Activated CD4-positive, alpha-beta T cell treated with anti-CD3 and anti-CD28 coated beads, Interleukin-2, amount 50 U/mL, for 1 hour (primary cell): ENCODE data around the gene TUB.

ENCODE experiments used
- DNase-seq: peaks from one replicate; pipeline ENCODE4 v3.0.0-alpha.2; 2020

TUB gene

DNA sequence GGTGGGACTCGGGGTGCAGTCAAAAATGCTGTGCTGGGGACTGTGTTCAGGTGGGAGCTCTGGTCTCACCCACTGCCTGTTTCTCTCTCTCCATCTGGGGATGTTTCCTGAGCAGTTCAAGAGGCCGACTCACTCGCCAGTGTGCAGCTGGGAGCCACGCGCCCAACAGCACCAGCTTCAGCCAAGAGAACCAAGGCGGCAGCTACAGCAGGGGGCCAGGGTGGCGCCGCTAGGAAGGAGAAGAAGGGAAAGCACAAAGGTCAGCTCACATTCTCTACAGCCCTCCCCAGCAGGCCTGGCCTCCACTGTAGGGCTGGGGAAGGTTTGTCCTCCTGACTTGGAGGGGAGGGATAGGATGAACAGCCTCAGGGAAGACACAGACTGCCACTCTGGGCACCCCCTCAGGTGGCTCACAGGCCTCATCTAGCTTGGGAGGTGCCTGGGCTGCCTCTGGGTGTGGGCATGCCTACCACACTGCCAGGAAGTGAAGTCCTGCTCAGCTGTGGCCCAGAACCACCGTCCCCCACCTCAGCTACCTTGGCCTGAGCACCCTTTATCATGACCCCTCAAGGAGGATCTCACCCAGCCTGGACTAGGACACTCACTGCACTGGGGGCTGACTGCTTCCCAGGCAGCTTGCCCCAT is 13.0 kb downstream of the TUB start:
- no peak for DNase-seq

DNA sequence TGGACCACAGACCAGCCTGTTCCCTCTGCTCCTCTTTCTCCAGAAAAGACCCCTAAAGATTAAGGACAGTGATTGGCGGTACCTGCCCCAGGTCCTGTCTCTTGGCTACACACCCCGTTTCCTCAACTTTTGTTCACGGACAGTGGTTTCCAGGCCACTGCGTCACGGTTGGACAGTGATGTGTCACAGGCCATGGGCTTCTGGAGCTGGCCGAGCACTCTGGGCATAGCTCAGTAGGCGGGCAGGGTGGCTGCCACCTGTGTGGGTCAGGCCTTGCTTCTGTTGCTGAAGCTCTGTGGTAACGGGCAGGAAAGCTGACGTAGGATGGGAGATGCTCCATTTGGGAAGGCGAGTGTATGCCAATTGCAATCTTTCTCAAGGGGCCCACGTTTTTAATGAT is 13.6 kb downstream of the TUB start:
- no peak for DNase-seq

DNA sequence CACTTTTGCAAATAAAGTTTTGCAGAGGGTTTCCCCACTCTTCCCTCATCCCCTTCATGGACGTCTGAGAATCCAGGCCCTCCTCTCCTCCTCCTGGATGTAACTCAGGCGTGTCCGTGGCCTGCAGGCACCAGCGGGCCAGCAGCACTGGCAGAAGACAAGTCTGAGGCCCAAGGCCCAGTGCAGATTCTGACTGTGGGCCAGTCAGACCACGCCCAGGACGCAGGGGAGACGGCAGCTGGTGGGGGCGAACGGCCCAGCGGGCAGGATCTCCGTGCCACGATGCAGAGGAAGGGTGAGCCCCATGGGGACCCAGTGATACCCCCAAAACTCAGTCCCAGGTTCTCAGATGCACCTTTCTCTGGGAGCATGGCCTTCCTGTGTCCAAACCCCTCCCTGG is 14.4 kb downstream of the TUB start:
- no peak for DNase-seq

DNA sequence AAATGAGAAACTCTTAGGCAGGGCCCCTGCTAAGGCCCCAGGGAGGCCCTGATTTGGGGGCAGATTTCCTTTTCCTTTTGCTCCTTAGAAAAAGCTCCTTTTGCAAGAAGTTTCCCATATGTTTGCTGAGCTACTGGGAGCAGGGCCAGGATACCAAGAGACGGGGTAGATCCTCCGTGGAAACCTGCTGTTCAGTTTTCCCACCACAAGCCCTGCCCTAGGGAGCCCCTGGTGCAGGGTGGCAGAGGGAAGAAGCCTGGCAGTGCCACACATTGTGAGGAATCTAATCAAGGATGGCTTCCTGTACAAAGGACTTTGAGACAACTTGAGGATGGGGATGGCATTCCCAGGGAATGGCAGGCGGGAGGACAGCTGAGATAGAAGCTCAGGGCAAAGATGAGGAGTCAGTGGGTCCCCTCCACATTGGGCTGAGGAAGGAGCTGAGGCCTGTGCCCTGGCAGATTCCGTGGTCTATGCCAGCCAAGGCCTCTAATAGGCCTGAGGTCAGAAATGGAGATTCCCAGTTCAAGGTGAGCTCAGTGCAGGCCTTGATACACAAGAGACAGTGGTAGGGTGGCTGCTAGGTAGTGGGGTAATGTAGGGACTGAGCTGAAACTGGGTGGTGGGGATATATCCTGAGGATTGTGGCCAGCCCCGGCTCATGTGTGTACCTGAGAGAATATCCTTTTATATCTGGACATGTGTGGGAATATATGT is 15.0 kb downstream of the TUB start:
- no peak for DNase-seq

DNA sequence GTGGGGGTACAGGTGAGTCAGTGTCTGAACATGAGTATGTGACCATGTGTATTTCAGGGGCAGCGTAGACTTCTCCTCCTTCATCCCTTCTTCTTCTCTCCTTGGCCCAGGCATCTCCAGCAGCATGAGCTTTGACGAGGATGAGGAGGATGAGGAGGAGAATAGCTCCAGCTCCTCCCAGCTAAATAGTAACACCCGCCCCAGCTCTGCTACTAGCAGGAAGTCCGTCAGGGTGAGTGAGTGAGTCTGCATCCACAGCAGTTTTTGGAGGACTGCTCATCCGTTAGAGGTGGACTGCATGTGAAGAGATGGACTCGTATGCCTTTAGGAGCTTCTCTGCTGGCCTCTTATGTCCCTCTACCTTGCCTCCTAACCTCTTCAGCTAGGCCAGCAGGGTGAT is 15.6 kb downstream of the TUB start:
- DNase-seq, result no peak

DNA sequence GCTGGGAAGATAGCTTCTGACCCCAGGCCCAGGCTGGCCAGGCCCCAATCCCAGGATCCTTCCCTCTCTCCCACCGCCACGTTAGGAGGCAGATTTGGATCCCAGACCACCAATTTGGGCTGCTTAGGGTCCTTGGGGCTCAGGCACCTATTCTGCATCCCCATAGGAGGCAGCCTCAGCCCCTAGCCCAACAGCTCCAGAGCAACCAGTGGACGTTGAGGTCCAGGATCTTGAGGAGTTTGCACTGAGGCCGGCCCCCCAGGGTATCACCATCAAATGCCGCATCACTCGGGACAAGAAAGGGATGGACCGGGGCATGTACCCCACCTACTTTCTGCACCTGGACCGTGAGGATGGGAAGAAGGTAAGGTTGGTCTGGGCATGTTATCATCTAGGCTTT is 16.1 kb downstream of the TUB start:
- no peak for DNase-seq

DNA sequence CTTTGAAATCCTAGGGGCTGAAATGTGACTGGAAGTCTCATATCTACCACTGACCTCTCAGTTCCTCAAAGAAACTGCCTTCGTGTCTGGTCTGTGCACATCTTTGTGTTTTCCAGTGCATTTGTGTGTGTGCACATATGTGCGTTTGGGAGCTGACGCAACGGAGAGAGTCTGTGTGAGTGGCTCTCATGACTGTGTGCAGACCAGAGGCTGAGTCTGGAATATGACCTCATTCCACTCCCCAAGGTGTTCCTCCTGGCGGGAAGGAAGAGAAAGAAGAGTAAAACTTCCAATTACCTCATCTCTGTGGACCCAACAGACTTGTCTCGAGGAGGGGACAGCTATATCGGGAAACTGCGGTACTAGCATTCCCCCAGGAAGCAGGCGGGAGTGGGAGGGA is 16.5 kb downstream of the TUB start:
- no peak for DNase-seq

DNA sequence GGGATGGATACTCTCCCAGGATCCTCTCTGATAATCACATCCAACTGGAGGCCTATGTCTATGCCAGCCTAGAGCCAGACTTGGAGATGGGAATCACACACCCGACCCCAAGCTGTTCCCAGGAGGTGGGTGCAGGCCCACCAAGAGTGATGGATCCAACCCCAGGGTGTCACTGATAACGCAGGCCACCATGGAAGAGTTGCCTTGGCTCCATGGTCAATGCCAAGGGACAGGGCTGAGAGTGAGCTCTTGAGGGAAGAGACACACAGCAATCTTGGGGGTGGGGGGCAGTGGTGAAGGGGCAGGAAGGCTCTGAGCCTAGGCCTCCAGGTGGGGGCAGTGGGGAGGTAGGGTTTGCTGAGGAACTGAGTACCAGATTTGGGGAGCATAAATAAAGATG is 16.9 kb downstream of the TUB start:
- DNase-seq, result no peak

DNA sequence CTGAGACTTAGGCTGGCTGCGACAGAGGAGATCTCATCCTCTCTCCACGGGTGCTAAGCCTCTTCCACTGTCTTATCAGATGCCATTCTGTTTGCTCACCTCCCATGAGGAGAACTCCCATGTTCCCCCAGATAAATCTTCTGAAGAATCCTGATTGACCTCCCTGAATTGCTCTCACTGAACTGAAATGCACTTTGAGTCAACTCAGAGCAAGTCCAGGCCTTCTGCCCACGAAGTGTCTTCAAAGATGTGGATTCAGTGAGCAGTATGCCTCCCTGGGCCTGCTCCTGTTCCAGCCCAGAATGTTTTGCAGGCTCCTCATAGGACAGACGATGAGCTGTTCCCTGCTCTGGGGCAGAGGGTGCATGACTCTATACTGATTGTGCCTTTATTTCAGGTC is 17.4 kb downstream of the TUB start:
- DNase-seq, result no peak

DNA sequence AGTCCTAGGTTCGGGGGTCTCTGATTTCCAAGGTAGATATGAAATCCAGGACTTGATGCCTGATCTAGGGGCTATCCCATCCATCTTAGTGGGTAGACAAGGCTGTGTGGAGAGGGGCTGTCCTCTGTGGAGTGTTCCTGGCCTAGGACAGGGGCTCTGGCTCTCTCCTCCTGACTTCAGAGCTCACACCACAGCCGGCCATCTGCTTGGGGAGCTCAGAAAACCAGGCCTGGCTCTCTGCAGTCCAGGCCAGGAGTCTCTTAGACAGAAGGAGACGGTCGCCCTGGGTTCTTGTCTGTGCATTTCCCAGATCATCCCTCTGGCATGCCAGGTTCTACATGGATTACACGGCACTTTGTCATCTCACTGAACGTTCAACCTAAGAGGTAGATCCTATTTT is 17.9 kb downstream of the TUB start:
- DNase-seq, result no peak

DNA sequence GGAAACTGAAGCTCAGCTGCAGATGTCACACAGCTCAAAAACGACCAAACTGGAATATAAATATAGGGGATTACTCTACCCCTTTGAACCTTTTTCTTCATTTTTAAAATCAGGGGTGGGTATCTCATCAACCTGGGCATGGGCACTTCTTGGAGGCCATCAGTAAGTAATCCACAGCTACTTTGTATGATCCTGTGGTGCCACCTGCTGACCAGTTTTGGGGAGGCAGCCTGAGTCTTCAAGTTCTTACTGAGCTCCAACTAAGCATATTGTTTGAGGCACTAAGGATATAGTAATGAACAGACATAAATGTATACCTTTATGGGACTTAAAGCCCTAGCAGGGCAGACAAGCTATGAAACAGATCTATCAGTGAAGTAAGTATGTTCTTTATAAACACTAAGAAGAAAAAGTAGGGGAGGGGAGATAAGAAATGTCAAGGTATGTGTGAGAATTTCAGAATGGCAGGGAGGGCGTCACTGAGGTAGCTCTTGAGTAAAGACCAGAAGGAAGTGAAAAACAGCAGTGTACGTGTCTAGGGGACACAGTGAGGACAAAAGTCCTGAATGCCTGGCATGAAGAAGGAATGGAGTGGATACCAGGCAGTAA is 18.4 kb downstream of the TUB start:
- DNase-seq, result peak; percentile 77

DNA sequence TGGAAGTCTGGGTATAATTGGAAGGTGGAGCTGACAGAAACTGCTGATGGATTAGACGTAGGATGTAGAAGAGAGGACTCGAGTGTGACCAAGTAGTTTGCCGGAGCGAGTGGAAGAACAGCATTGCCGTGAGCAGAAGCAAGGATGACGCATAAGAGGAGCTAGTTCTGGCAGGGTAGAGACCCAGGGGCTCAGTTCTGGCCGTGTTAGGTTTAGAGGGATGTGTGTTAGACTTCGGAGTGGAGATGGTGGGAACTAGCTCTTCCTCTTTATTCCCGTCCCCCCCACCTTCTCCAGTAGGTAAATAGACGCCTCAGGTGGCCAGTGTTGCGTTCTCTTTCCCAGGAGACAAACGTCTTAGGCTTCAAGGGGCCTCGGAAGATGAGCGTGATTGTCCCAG is 19.1 kb downstream of the TUB start:
- DNase-seq, result no peak

DNA sequence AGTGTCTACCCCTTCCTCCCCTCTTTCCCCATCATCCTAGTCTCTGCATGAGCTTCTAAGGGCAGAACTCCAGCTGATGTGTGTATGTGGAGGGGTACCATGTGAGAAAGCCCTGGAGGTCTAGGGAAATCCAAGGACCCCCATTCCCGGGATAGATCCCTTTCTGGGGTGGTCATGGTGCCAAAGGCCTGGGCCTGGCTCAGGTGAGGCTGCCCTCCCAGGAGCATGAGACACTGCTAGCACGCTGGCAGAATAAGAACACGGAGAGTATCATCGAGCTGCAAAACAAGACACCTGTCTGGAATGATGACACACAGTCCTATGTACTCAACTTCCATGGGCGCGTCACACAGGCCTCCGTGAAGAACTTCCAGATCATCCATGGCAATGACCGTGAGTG is 19.6 kb downstream of the TUB start:
- no peak for DNase-seq

DNA sequence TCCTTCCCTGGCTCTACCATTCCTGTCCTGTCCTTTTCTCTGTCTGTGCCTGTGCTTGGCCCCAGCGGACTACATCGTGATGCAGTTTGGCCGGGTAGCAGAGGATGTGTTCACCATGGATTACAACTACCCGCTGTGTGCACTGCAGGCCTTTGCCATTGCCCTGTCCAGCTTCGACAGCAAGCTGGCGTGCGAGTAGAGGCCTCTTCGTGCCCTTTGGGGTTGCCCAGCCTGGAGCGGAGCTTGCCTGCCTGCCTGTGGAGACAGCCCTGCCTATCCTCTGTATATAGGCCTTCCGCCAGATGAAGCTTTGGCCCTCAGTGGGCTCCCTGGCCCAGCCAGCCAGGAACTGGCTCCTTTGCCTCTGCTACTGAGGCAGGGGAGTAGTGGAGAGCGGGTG is 20.4 kb downstream of the TUB start:
- no peak for DNase-seq

DNA sequence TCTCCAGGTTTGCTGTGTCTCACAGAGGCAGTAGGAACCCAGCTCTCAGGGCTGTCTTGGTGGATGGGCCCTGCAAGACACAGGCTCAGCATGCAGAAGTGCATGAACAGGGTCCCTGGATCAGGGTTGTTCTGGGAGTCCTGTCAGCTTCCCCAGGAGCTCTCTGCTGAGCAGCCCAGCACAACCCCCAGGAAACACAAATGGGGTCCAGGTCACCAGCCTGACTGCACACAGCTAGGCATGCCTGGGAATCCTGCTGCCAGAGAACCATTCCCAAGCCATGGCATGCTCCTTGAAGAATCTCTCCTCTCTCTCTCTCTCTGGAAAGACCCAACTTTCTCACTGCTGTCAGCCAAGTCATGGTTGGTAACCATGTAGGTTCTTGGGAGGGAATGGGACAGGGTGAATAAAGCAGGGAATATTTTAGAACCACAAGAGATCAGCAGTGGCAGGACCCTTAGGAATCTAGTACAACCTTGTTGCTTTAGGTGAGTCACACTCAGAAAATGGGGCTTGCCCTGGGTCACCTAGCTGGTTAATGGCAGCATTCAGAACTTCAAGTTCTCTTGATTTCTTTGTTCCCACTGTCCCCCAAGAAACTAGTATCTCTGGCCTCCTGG is 21.4 kb downstream of the TUB start:
- no peak for DNase-seq

DNA sequence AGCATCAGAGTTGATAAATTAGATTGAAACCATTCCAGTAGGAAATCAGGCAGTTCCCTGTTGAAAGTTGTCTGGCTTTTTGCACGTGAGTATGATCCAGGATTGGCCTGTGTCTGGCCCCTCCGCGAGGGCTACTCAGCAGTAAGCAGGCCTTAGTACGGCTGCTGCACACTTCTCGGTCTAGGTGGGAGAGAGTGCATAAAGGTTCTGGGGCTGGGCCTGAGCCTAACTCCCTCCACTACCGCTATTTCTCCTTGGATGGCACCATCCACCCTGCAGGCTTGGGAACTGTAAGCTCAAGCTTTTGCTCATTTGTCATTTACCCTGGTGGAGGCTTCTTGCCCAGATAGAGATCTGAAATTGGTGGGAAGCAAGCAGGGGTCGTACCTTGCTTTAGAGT is 22.0 kb downstream of the TUB start:
- no peak for DNase-seq

DNA sequence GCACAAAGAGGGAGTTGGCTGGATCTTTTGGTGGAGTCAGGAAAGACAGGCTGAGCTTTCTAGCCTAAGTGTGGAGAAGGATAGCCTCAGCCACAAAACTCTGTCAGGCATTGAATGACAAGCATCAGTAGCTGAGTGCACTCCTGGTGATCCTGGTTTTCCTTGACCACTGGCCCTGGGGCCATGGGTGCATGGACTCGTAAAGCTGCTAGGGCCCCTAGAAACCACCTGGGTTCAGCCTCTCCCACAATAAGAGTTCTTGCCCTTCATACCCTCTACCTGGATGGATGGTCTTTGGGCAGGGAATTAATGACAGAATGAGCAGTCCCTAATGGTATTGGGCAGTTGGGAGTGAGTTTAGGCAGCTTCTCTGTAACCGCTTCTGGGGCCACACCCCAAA is 22.9 kb downstream of the TUB start:
- no peak for DNase-seq

DNA sequence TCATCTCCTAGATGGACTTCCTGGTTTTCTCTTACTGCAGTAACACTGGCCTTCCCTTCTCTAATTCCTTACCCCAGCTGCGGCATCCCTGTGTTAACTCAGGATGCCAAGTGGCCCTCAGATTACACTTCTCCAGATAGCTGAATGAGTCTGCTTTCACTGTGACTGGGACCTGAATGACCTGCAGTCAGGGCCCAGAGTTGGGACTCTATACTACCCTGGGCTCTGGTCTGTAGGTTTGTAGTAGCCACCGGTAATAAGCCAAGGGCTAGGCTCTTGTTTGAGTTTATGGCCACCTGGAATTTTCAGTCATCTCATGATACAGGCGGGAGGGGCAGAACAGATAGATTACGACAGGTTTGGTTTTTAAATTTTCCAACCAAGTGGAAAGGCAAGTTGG is 24.1 kb downstream of the TUB start:
- DNase-seq, result no peak

DNA sequence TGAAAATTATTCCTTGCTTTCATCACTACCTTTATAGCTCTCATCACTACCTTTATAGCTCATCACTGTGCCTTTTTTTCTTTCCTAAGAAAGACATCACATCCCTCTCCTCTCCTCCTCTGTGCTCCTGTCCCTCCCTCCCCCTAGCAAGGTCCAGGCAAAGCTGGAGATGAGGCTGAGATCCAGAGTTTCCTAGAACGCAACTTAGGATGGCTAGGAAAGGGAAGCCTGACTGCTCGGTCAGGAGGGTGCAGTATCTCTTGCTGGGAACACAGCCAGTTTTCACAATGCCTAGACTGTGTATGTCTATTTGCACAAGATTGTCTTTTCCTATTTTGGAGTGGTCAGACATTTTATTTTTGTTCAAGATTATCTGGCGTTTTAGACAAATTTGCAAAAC is 24.7 kb downstream of the TUB start:
- DNase-seq, result no peak

DNA sequence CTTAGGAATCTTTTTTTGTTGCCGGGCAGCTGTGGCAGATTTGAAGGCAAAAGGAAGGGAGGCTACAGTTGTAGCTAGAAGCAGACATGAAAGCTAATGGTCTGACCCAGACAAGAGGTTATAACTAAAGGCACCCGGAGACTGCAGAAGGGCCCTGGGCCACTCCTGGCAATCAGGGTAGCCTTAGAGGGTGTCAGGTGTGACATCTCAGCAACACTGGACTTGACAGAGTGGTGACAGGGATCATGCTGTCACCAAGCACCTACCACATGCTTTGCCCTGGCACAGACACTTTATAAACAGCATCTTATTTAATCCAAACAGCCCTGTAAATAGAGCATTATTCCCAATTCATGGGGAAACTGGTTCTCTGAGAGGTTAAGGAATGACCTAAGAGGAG is 25.7 kb downstream of the TUB start:
- no peak for DNase-seq

DNA sequence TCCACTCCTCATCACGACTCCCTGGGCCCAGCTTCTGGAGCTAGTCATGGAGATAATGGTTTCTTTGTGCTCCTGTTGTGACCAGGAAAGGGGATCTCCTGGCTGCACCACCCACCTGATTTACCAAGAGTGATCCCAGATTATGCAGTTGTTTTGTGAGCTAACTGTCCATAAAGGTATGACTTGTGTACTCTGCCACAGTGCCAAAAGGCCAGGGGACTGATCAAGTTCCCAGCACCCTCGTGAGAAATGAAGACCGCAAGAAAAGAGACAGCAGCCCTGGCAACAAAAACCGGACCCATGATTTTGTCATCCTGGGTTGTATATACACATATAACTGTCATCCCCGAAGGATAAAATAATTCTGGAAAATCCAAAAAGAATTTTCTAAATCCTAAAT is 26.6 kb downstream of the TUB start:
- no peak for DNase-seq

DNA sequence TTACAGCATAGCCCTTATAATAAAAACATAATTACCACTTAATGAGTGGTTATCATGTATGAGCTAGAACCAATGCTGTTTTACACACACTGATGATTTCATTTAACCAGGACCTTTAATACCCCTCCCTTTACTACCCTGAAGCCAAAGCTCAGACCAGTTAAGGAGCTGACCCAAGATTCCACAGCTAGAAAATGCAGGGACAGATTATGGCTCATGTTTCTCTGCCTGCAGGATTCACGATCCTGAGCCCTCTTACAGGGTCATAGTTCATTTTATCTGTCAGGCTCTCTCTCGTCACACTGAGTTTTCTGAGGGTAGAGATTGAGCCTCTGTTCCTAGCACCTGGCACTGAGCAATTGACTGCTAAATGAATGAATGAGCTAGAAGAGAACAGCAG is 27.4 kb downstream of the TUB start:
- DNase-seq, result no peak

DNA sequence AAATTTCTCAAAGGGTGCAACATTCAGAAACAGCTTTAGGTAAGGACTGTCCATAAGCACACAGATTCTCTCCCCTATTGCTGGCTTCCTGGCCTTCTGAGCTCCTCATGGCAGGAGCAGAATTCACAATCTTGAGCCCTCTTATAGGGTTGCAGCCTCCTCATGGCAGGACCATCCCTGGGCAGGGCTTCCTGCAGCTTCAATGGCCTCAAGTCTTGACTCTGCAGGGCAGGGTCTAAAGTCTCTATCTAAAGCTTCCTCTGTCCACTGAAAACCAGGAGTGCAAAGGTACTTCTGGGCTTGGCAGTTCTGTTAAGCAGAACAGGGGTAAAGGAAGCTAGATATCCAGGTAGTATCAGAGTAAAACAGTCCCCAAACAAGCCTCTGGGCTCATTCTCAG is 28.7 kb downstream of the TUB start:
- DNase-seq, result no peak

DNA sequence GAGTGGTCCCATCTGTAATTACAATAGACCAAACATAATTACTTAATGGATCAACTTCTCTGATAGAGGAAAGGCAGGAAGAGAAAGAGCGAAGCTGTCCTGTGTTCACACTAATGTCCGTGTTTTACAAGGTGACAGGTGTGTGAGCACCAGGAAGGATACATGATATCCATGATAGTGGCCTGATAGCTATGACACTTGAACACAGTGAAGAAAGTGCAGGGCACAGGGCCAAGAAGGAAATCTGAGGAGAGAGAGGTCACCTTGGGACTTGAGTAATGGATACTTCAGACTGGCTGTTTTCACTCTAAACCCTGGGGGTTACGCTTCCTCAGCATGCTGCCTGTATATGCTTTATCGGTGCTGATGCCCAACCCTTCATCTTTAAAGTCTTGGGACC is 29.4 kb downstream of the TUB start:
- no peak for DNase-seq
